ENCODE measurements around the gene TMEM18.

GRCh38 chr2:647003-647560 is 30.1 kb downstream of the TMEM18 start:
- TF ChIP-seq EZH2 (IDR thresholded peaks at IDR 0.05) (no peak), POLR2AphosphoS5 (IDR thresholded peaks at IDR 0.05; ENCODE audit: borderline replicate concordance, low read depth, low read length) (no peak)

Data from SK-N-MC (cell line).